HG03520 (cell line): ENCODE measurements around the gene UNC93A.
"Not testable (repeated sequence)": the region's sequence is repeated elsewhere in the genome, so short reads cannot be mapped to it uniquely, and the experiment has no call there.

Experiments
- ATAC-seq: cut with Tn5 transposase; IDR thresholded peaks from one replicate; pipeline ENCODE4 v1.9.1; 2021; ENCODE audit warnings: mild to moderate bottlenecking, moderate library complexity; ENCODE audit not compliant: unreplicated experiment

UNC93A gene

DNA sequence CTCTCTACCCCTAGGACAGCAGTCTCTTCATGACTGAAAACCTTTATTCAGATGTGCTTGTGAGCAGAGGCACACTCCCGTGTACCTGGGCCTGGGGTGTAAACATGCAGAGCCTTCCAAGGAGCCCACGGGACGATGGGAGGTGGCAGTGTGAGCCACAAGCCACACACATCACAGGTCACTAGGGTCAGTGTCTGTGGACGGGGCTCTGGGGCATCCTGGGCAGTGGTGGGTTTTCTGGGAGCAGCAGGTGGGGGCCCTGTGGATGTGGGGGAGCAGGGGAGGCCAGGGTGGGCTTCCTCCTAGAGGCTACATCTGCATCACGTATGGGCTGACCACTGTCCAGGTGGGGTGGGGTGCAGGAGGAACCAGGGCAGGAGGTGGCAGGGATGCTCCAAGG lies 17.1 kb downstream of the UNC93A start:
- ATAC-seq = no peak

DNA sequence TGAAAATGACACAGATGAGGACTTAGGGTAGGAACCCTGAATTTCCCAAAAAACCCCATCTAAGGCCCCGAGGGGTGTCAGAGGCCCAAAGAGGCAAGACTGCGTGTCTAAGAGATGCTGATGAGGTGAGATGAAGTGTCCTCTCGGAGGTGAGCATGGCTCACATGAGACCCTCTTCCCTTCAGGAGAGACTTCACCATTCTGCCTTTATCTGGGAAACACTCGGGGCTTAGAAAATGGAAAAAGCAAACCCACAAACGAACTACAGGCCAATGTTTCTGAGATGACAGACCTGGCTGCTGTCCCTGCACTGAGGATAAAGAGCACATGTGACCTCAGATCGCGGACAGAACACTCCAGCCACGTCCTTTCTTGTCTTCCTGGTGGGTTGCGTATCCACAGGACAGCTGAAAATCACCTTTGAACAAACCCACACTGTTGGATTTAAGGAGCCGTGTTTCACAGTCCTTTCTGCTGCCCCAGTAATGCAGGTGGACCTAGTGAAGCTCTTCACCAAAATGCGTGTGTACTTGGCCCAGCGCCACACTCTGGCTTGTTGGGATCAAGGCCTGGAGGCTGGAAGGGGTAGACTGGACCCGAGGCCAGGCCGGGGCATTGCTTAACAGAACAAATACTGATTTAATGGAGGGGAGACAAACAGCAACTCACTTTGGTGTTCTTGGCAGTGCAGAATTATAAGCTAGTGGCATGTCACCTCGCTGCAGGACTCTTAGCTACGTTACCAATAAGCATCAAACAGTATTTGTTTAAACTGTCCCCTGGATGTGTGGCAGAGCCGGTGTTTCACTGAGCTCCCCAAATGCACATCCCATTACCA lies 18.5 kb downstream of the UNC93A start:
- ATAC-seq = not testable (repeated sequence)

DNA sequence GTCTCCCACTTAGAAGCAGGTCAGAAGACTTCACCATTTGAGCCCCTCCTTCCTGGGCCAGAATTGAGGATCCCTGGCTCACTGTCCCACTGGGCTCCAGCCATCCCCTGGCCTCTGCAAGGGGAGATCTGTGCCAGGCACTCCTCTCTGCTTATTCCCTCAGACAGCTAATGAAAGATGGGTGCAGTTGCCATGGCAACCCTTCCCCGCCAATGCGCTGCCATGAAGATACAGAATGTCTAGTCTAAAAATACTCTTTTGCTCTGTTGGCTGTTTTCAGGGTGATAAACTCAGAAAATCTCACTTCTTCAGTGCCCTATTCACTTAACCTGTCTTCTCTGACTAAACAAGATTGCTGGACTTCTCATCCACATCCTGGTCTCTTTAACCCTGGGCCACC lies 20.2 kb downstream of the UNC93A start:
- ATAC-seq = no peak

DNA sequence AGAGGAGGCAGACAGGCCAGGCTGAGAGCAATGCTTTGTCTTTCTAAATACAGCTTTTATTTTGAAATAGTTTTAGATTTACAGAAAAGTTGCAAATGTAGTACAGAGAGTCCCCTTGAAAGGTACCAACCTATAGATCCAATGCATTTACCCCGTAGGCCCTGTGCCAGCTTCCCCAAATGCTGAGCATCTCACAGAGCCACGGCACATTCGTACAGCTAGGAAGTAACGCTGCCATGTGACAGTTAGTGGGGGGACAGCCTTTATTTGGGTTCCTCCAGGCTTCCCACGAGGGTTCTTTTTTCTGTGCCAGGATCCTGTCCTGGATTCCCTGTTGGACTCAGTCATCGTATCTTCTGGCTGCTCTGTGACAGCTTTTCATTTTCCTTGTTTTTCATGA lies 20.6 kb downstream of the UNC93A start:
- ATAC-seq = not testable (repeated sequence)

DNA sequence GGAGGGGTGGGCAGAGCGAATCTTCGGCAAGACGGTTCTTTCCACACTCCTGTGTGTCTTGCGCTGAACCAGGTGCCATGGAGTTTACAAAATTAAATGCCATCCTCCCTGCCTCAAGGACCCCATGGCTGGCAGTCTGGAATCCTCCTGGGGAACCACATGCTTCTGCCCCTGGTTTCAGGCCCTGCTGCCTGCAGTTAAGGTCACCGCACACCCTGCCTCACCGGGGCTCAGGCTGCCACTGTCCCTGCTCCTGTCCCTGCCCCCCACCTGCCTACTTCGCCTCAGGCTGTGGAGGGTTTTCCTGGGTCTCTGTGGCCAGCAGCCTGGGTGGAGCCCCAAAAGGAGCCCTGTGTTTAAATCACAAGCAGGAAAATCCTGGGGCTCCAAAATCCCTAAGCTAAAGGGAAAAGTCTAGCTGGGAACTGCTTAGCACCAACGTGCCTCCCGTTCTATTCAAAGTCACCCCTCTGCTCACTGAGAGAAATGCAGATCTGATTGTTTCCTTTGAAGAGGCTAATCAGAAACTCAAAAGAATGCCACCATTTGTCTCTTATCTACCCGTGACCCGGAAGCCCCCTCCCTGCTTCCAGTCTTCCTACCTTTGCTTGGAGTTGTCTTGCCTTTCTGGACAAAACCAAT lies 23.2 kb downstream of the UNC93A start:
- ATAC-seq = no peak

DNA sequence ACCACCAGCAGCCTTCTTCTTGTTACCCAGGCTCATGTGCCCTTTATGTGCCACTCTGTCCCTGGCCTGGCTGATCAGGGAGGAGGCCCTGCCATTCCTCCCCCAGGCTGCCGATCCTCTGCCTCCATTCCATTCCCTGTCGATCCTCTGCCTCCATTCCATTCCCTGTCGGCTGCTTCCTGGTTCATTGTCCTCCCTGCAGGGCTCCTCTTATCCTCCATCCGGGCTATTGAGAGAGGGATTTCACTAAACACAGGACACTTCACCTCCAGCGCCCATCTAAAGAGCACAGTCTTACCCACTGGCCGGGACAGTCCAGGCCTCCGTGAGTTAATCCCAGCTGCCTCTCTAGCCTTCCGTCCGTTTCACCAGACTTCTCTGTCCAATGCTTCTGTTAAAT lies 26.1 kb downstream of the UNC93A start:
- no peak for ATAC-seq

DNA sequence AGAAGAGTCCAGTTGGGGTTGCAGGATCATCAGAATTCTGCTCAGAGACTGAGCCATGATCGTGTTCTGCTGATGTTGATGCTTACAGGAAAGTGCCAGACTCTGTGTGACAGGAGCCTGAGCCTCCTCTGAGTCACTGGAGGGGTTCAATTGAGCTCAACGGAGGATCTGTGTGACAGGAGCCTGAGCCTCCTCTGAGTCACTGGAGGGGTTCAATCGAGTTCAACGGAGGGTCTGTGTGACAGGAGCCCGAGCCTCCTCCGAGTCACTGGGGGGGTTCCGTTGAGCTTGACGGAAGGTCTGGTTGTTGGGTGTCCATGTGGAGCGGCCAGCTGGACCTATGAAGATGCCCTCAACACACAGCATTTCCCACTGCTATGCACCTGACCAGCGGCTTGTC lies 27.2 kb downstream of the UNC93A start:
- not testable (repeated sequence) for ATAC-seq

DNA sequence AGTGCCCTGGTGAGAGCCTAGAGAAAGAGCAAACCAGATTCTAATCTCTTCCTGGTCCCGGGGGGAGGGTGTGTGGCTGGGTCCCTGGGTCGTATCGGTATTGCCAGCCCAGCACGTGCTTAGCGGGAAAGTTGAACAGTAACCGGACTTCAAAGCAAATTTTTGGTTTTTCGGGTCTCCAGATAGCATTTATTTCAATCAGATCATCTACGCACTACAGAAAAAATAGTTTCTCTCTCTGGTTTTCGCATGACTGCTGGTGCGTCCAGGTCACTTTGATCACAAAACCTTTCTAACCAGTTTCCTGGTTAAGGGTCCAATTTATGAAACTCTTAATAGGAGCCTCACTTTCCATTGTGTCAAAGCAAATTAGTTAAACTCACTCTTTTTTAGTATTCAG lies 27.7 kb downstream of the UNC93A start:
- ATAC-seq = not testable (repeated sequence)

DNA sequence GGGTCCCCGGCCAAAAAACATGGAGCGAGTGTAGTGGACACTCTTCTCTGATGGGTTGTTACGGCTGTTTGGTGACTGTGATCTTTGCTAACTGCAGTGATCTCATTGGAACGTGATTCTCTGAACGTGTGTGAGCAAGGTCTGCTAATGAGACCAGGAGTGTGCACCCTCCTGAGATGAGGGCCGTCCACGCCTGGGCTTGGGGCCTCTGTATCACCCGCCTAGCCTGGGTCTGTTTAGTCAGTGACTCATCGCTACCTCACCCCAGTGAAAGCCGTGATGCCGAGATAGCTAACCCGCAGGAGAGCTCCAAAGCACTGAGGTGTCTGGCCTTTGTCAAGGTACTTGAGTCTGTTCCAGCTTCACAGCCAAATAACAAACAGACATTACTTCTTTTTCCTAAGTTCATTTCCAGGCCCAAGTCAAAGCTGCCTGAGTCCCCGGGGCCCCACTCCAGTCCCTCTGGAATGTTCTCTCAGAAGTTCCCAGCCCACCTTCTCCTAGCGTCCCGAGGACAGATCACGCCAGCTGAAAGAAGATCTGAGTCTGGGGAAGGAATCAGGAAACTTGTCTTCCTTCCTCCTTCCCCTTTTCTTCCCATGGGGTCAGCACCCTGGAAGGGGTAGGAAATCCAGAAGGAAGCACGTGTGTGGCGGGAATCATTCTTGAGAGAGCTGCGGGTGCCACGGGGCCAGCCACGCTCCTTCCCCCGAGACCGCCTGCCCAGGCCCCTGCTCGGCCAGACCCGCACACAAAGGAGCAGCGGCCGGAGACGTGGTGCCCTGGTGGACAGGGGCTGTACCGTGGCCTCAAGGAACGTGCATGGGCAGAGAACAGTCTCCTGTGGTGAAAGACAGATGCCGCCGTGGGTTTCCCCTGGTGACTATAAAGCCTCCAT lies 29.0 kb downstream of the UNC93A start:
- ATAC-seq = not testable (repeated sequence)

DNA sequence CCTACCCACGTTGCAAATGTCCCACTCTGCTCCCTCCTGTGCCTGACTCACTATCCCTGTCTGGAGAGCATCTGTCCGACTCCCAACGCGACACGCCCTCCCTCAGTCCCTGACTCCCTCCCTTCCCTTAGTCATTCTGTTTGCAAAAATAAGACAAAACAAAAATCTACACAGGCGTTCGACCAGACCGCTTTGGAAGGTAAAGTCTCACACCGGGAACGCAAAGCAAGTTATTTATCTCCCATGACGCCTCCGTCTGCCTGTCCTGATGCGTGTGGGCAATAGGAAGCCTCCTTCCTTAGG lies 29.6 kb downstream of the UNC93A start:
- ATAC-seq = not testable (repeated sequence)

DNA sequence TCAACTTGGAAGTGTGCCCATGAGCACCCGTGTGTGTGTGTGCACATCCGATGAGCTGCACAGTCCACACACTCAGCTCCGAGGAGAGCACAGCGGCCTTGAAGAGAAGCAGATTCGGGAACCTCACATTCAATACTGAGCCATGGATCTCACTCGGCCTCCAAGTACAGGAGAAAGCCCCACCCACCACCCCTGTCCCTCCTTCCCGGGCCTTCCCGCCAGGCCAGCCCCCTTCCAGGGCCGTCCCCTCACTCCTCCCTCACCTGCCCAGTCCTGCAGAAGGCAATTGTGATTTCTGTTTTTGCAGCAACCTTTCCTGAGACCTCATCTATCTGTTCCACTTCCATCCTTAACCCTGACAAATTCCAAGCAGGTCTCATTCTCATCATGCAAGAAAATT lies 30.1 kb downstream of the UNC93A start:
- not testable (repeated sequence) for ATAC-seq

DNA sequence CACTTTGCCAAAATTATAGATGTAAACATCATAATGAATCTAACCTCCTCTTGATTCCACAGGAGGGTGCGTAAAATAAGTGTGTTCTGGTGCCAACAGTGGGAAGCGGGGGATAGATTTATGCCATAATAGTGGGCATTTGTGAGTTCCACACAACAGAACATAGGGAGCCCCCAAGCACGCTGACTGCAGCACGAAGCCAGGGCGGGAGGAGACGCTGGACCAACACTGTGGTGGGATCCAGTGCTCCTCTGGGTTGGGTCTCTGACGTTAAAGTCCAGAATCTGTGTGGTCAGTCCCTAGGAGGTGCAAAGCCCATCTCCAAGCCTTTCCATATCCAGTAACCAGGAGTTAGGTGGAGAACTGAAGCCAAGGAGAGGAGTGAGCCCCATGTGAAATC lies 32.0 kb downstream of the UNC93A start:
- no peak for ATAC-seq

DNA sequence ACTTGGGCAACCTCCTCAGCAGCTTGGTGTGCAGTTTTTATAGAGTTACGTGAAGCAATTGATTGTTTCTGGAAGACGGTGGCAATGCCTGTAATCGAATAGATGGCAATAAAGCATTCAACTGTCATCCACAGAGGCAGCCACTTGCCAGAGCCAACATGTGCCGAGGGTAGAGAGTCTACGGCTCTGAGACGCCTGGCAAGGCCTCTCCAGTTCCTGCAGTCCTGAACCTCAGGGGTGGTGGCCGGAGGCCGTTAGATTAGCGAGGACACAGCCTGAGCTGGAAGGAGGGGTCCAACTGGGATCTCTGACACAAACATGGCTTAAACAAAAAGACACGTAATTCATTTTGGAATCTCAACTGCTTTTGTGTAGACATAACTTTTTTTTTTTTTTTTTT lies 33.0 kb downstream of the UNC93A start:
- ATAC-seq = no peak

DNA sequence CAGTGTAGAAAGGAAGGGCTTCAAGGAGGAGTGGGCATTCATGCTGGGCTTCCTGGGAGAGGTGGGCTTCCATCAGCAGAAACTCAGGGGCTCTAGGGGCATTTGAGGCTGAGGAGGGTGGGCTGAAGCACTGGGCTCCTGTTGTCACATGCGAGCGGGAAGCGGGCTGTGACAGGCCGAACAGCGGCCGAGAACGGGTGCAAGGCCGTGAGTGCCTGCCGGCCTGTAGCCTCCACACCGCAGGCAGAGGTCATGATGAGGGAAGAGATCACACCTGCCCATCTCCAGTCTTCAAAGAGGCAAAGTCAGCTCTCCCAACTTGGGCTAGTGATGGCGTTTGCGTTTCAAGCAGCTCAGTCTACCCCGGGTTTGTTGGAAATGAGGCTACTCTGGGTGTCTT lies 34.7 kb downstream of the UNC93A start:
- ATAC-seq = no peak

DNA sequence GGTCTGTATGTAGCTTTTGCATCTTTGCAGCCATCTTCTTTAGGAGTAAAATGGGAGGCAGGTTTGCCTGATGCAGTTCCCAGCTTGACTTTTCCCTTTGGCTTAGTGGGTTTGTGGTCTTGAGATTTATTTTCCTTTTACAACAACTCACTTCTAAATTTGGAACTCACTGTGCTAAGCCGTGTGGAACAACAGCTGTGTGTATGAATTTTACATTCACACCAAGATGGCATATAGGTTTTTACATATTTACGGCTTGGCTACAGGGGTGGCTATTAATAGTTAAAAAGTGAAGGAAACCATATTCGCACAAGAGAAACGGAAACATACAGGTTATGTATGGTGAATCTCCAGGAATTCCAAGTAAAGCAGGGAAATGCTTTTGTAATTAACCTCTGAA lies 36.3 kb downstream of the UNC93A start:
- no peak for ATAC-seq

DNA sequence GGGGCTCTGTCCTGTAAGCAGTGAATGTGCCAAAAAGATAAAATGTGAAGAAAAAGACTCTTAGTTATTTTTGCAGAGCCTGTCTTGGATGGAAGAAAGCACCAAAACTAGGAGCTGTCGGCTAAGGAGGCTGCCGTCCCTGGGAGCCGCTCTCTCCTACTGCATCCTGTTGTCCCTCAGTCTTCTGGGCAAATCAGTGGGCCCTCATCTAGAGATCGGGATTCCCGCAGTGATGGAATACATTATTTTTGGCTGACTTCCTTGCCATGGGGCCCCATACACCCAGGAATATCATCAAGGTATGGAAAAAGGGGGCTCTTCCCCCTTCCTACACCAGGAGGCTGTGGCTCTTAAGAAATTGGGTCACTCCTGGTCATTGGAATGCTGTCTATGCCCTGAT lies 37.0 kb downstream of the UNC93A start:
- no peak for ATAC-seq

DNA sequence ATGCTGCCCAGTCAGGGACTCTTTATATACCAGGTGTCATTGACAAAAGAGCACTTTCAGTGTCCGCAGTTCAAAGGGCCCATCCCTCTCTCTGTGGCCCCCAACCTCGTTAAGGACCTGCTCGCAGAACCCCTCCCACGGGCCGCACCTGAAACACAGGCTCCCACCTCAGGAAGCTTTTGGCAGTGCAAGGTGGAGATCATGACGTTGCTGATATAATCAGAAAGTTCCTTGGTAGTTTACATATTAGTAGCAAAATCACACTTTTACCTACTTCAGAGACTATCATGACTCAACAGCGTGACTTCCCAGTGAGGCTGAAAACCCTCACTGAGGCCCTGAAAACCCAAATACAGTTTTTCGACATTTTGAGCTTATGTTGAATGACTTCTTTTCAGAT lies 37.9 kb downstream of the UNC93A start:
- no peak for ATAC-seq

DNA sequence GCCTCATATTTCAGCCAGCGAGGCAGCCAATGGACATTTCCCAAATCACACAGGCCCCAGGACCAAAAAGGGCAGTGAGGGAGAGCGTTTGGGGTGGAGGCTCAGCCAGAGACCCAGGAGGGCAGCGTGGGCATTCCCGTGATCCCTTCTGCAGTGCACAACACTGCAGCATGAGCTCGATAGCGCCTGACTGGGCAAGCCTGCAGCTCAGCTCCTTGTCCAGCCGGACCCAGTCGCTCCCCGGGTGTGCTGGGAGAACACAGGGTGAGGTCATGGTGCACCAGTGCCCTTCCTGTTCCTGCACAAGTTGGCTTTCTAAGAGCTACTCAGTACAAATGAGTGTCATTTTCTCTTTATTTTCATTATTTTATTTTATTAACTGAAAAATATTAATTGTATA lies 39.6 kb downstream of the UNC93A start:
- ATAC-seq = no peak

DNA sequence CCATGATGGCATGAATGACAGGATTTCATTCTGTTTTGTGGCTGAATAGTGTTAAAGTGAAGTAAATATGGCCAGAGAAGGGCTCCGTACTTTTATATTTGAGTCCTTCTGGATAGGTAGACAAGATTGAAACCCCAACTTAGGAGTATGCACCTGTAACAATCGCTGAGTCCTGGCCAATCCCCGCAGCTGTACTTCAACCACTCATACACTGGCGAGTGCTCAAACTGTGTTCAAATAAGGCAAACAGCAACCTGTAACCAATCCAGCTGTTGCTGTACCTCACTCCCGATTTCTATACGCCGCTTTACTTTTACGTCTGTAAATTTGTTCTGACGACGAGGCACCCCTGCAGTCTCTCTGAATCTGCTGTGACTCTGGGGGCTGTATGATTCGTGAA lies 40.5 kb downstream of the UNC93A start:
- ATAC-seq = no peak

DNA sequence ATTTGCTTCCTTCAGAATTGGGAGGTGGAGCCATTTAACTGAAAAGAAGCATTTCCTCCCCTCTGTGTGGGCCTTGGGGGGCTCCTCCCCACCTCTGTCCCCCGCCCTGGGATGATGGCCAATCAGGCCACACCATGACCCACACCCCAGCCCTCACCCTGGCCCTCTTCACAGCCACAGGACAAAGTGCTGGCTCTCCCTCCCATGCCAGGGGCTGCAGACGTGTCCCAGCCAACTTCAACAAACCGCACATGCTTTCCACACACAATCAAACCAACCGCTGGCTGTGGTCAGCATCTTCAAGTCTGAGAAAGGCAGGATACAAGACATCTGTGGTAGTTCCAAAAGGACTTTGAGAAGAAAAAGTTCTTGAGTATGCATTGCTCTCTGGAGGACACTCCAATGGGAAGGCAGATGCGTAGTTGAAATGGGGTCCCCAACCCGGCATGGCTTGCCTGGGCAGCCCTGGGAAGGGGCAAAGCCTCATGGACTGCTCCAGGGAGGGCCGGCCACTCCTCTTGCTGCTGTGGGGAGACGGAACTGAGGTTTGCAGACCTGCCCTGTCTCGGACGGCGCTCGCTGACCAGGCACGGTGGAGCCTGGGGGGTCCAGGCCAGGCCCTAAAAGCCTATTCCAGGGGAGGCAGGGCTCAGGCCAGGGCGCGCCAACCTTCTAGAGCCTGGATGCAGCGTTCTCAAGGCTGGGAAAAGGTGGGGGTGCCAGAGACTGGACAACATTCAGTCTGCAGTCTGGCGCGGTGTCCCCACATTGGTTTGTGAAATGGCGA lies 45.9 kb downstream of the UNC93A start:
- ATAC-seq = no peak
